ENCODE results near the gene NLGN2.

NLGN2 gene

GRCh38 chr17:7467498-7467897, 59.9 kb downstream of the NLGN2 start:
- no peak for DNase-seq

- DNase-seq = no peak
Observed at GRCh38 chr17:7468290-7468689, 60.6 kb downstream of the NLGN2 start.

GRCh38 chr17:7468804-7469389, 61.3 kb downstream of the NLGN2 start:
- DNase-seq = no peak

Measured in GDM1 (cell line).